Measurements from ENCODE around the gene TWSG1. TPM values are rescaled to one million over a fixed set of nuclear protein-coding genes. Genes with fewer than 3 reads are reported as not detected.
A peak's percentile ranks its signal among the peaks of the same experiment; 100 is the strongest.

TWSG1 gene
- total RNA-seq, 1 donor from 2014 or later: 37.6 TPM

DNA sequence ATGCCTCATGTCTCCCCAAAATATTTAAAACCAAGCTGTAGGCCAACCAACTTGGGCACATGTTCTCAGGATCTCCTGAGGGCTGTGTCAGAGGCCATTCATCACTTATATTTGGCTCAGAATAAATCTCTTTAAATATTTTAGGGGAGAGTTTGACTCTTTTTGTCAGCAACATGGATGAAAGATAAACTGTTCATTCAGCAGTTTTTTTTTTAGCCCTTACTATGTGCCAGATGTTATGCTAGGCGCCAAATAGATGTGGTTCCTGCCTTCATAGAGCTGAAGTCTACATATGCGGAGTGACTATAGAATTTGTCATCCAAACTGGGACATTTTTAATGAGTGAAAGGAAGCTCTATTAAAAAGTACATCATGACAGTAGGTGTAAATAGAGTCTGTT, 42.5 kb upstream of the TWSG1 start:
- intact Hi-C loops (cut with DNase I): no loop called here
- no peaks in the 10 kb centered on the region for H3K27me3 ChIP-seq

GRCh38 chr18:9293948-9294347, 40.6 kb upstream of the TWSG1 start:
- TF ChIP-seq, protein P1, sequence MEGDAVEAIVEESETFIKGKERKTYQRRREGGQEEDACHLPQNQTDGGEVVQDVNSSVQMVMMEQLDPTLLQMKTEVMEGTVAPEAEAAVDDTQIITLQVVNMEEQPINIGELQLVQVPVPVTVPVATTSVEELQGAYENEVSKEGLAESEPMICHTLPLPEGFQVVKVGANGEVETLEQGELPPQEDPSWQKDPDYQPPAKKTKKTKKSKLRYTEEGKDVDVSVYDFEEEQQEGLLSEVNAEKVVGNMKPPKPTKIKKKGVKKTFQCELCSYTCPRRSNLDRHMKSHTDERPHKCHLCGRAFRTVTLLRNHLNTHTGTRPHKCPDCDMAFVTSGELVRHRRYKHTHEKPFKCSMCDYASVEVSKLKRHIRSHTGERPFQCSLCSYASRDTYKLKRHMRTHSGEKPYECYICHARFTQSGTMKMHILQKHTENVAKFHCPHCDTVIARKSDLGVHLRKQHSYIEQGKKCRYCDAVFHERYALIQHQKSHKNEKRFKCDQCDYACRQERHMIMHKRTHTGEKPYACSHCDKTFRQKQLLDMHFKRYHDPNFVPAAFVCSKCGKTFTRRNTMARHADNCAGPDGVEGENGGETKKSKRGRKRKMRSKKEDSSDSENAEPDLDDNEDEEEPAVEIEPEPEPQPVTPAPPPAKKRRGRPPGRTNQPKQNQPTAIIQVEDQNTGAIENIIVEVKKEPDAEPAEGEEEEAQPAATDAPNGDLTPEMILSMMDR (IDR thresholded peaks at IDR 0.05): no peak
- Histone ChIP-seq H3K36me3 (no peaks in the 10 kb centered on the region), H3K27me3 (no peaks in the 10 kb centered on the region), H3K4me1 (no peaks in the 10 kb centered on the region), H3K27ac (no peak overlapping the region), H3K9me3 (peaks cover 10% of the 10 kb centered on the region), H3K4me3 (no peak overlapping the region)
- DNase-seq: no peak
- intact Hi-C loops (cut with DNase I): no loop called here
- no peak for ATAC-seq

More for the DNA sequence above, 42.5 kb upstream of the TWSG1 start:
- DNase-seq: no peak
- Histone ChIP-seq H3K9me3 (peaks cover 10% of the 10 kb centered on the region), H3K4me3 (no peak overlapping the region), H3K27ac (no peak overlapping the region), H3K36me3 (no peaks in the 10 kb centered on the region), H3K4me1 (no peaks in the 10 kb centered on the region)
- no peak for ATAC-seq
- TF ChIP-seq, protein P1 (IDR thresholded peaks at IDR 0.05): no peak

- H3K9me3 ChIP-seq: peaks cover 10% of the 10 kb centered on the region
- intact Hi-C loops (cut with DNase I): no loop called here
- TF ChIP-seq, protein P1 (IDR thresholded peaks at IDR 0.05): no peak
- no peak overlapping the region for H3K4me3 ChIP-seq
- H3K4me1 ChIP-seq: no peaks in the 10 kb centered on the region
- ATAC-seq (no peak), DNase-seq (no peak)
- no peaks in the 10 kb centered on the region for H3K27me3 ChIP-seq
- no peaks in the 10 kb centered on the region for H3K36me3 ChIP-seq
- H3K27ac ChIP-seq: no peak overlapping the region
Observed at GRCh38 chr18:9296233-9297006, 38.2 kb upstream of the TWSG1 start.

DNA sequence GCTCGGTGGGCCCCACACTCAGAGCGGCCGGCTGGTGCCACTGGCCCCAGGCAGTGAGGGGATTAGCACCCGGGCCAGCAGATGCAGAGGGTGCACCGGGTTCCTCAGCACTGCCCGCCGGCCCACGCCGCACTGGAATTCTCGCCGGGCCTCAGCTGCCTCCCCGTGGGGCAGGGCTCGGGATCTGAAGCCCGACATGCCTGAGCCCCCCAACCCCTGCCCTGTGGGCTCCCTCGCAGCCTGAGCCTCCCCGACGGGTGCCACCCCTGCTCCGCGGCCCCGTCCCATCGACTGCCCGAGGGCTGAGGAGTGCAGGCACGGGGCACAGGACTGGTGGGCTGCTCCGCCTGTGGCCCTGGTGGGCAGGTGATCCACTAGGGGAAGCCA, 37.6 kb upstream of the TWSG1 start:
- intact Hi-C loops (cut with DNase I): no loop called here
- no peak overlapping the region for H3K4me3 ChIP-seq
- H3K4me1 ChIP-seq: no peaks in the 10 kb centered on the region
- ATAC-seq (peak; percentile 24), DNase-seq (no peak)
- no peak overlapping the region for H3K27ac ChIP-seq
- no peaks in the 10 kb centered on the region for H3K36me3 ChIP-seq
- TF ChIP-seq, protein P1 (IDR thresholded peaks at IDR 0.05): no peak
- H3K9me3 ChIP-seq: peaks cover 10% of the 10 kb centered on the region
- H3K27me3 ChIP-seq: no peaks in the 10 kb centered on the region

DNA sequence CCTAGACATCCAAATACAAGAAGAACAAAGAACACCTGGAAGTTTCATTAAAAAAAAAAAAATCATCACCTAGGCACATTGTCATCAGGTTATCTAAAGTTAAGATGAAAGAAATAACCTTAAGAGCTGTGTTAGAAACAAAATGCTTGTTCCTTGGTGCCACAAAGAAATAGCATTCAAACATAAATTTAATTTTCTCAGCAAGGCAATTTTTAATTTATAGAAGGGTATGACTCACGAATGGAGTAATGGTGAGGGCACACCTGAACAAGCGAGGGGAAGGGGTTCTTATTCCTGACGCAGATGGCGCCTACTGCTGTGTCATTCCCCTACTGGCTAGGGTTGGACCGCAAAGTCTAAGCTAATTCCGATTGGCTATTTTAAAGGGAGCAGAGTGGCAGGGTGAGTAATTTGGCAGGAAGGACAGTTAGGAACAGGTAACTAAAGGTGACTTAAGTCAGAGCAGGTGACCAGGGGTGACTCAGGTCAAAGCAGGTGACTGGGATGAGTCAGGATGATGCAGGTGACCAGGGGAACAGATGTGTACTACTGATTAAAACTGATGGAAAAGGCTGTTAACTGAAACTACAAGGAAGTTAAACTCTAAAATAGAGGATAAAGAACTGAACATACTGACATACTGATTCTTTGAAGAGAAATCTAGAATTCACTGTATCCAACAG, 30.0 kb upstream of the TWSG1 start:
- H3K27ac ChIP-seq: no peak overlapping the region
- intact Hi-C loops (cut with DNase I): no loop called here
- H3K36me3 ChIP-seq: no peaks in the 10 kb centered on the region
- DNase-seq (no peak), ATAC-seq (no peak)
- H3K4me3 ChIP-seq: no peak overlapping the region
- no peaks in the 10 kb centered on the region for H3K27me3 ChIP-seq
- H3K9me3 ChIP-seq: peaks cover 4% of the 10 kb centered on the region
- TF ChIP-seq, protein P1 (IDR thresholded peaks at IDR 0.05): no peak
- no peaks in the 10 kb centered on the region for H3K4me1 ChIP-seq
